HG03039 (cell line): ENCODE data around the gene FAM168A.

Experiments
- ATAC-seq: cut with Tn5 transposase; IDR thresholded peaks from one replicate; pipeline ENCODE4 v1.9.1; 2021; ENCODE audit warnings: mild to moderate bottlenecking, moderate library complexity; ENCODE audit not compliant: unreplicated experiment

Gene FAM168A

GRCh38 chr11:73356979-73357860 is 240.7 kb downstream of the FAM168A start:
- ATAC-seq = no peak

GRCh38 chr11:73355109-73355508 is 242.8 kb downstream of the FAM168A start:
- no peak for ATAC-seq

- no peak for ATAC-seq
Observed at GRCh38 chr11:73353422-73353821, 244.5 kb downstream of the FAM168A start.

- ATAC-seq = no peak
Observed at GRCh38 chr11:73350908-73351636, 246.8 kb downstream of the FAM168A start.
